Occipital lobe (tissue), 3 donors: ENCODE measurements around the gene GALNT10. TPM values are rescaled to one million over a fixed set of nuclear protein-coding genes. Genes with fewer than 3 reads are reported as not detected.

Source experiments
- DNase-seq: peaks from one replicate; lab custom pipeline; 2025; lab: John Stamatoyannopoulos, UW
- small RNA-seq: library from RNA; depleted of rRNA; stranded (forward); fragments of <200 nt; gene quantifications from one replicate; pipeline ENCODE3, GENCODE V24; 2014
- total RNA-seq: library from RNA; depleted of rRNA; stranded (reverse); fragments of >200 nt; gene quantifications from one replicate; pipeline ENCODE4 v1.2.3, GENCODE V29; 2014

Gene GALNT10
- total RNA-seq, 1 donor from 2014 or later: 10.1 TPM

GRCh38 chr5:154470137-154470536 is 279.6 kb downstream of the GALNT10 start:
- no peak for DNase-seq

Small RNA genes lying within 50 kb of the gene (small RNA-seq; reads per million reads assigned to genes)
- gene MIR1294: 0.15 reads per million
- not detected for gene RN7SL655P

Other genes starting within 250 kb of the GALNT10 start
- 26.2 TPM for gene FAM114A2, start 151.8 kb upstream of the GALNT10 start, total RNA-seq
- 188 TPM for gene MFAP3, start 151.8 kb upstream of the GALNT10 start, total RNA-seq